ENCODE data around the gene C6orf47. TPM values are rescaled to one million over a fixed set of nuclear protein-coding genes. Genes with fewer than 3 reads are reported as not detected.

C6orf47 gene
- total RNA-seq, 1 donor = 20.7 TPM

- no peak for TF ChIP-seq CTCF (IDR thresholded peaks at IDR 0.05; ENCODE audit: insufficient read depth, low read depth, low read length)
- DNase-seq (ENCODE audit: low read depth) = no peak
- H3K4me3 ChIP-seq (ENCODE audit: low read depth, low read length) = peak overlapping the region; percentile 65
Measured at GRCh38 chr6:31661262-31662123, 915 bp upstream of the C6orf47 start.

GRCh38 chr6:31659649-31660380 is 763 bp downstream of the C6orf47 start:
- DNase-seq (ENCODE audit: low read depth) = peak; percentile 43
- TF ChIP-seq CTCF (IDR thresholded peaks at IDR 0.05; ENCODE audit: insufficient read depth, low read depth, low read length) = no peak
- H3K4me3 ChIP-seq (ENCODE audit: low read depth, low read length) = peak overlapping the region; percentile 65

GRCh38 chr6:31658983-31659648 is 1.5 kb downstream of the C6orf47 start:
- no peak for DNase-seq (ENCODE audit: low read depth)
- TF ChIP-seq CTCF (IDR thresholded peaks at IDR 0.05; ENCODE audit: insufficient read depth, low read depth, low read length) = no peak
- H3K4me3 ChIP-seq (ENCODE audit: low read depth, low read length) = peak overlapping the region; percentile 65

GRCh38 chr6:31658158-31658688 is 2.4 kb downstream of the C6orf47 start:
- TF ChIP-seq CTCF (IDR thresholded peaks at IDR 0.05; ENCODE audit: insufficient read depth, low read depth, low read length) = no peak
- no peak overlapping the region for H3K4me3 ChIP-seq (ENCODE audit: low read depth, low read length)
- no peak for DNase-seq (ENCODE audit: low read depth)

- H3K4me3 ChIP-seq (ENCODE audit: low read depth, low read length) = no peak overlapping the region
- TF ChIP-seq CTCF (IDR thresholded peaks at IDR 0.05; ENCODE audit: insufficient read depth, low read depth, low read length) = no peak
- DNase-seq (ENCODE audit: low read depth) = no peak
Measured at GRCh38 chr6:31657406-31658157, 3.0 kb downstream of the C6orf47 start.

Data from fibroblast of villous mesenchyme (primary cell).